ENCODE data around the gene UAP1L1. TPM values are rescaled to one million over a fixed set of nuclear protein-coding genes. Genes with fewer than 3 reads are reported as not detected.

Gene UAP1L1
- total RNA-seq, 2 donors from 2014 or later: 2.6 to 4.5 TPM

GRCh38 chr9:137053944-137054931 is 23.1 kb upstream of the UAP1L1 start, which contains the start of gene ENTPD2:
TSS of gene ENTPD2 (minus strand) at chr9:137054061. CDS start at chr9:137053997, 64 bp downstream.
- peak; percentile 84 for DNase-seq

DNA sequence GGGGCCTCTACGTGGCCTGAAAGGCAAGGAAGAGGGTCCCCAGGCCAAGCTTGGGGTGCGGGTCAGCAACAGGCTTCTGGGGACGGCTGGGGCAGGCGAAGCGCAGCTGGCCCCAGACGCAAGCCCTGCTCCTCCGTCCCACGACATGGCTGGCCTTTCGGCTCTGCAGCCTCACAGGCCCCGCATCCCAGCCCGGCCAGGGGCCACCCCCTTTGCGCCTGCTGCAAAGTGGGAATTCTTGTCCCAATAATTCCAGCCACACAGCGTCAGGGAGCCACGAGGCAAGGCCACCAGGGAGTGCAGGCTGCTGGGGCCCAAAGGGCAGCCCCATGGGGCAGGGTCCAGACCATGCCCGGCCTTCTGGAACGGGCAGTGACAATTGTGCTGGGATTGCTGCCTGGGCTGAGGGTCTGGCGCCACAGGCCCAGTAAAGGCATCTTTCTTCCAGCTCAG is 22.4 kb upstream of the UAP1L1 start:
- peaks cover 38% of the 10 kb centered on the region for H3K27me3 Mint-ChIP-seq (ENCODE audit: insufficient read depth)
- no peaks in the 10 kb centered on the region for H3K9me3 ChIP-seq (ENCODE audit: control insufficient read depth, low read length)
- H3K36me3 Mint-ChIP-seq (ENCODE audit: low read depth): no peaks in the 10 kb centered on the region
- no peak for DNase-seq
- H3K36me3 ChIP-seq (ENCODE audit: control insufficient read depth, insufficient read depth, low read length): no peaks in the 10 kb centered on the region
- peaks cover 2% of the 10 kb centered on the region for H3K4me1 Mint-ChIP-seq
- TF ChIP-seq, protein P1, sequence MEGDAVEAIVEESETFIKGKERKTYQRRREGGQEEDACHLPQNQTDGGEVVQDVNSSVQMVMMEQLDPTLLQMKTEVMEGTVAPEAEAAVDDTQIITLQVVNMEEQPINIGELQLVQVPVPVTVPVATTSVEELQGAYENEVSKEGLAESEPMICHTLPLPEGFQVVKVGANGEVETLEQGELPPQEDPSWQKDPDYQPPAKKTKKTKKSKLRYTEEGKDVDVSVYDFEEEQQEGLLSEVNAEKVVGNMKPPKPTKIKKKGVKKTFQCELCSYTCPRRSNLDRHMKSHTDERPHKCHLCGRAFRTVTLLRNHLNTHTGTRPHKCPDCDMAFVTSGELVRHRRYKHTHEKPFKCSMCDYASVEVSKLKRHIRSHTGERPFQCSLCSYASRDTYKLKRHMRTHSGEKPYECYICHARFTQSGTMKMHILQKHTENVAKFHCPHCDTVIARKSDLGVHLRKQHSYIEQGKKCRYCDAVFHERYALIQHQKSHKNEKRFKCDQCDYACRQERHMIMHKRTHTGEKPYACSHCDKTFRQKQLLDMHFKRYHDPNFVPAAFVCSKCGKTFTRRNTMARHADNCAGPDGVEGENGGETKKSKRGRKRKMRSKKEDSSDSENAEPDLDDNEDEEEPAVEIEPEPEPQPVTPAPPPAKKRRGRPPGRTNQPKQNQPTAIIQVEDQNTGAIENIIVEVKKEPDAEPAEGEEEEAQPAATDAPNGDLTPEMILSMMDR (conservative IDR thresholded peaks at IDR 0.05): no peak
- no peak overlapping the region for H3K27ac ChIP-seq (ENCODE audit: low read depth, low read length)
- 90 to 93% methylated on average over 14 to 17 of the region's 17 CpGs for WGBS, 2 experiments (ENCODE audit: insufficient coverage in 1 of 2, insufficient read length in 1 of 2)
- H3K9ac ChIP-seq (ENCODE audit: extremely low read depth, low read length, poor library complexity, severe bottlenecking): no peak overlapping the region
- no peaks in the 10 kb centered on the region for H3K4me1 ChIP-seq (ENCODE audit: control insufficient read depth, insufficient read depth, low read length)
- H3K4me3 ChIP-seq (ENCODE audit: low read length): no peak overlapping the region
- H3K9me3 Mint-ChIP-seq: no peaks in the 10 kb centered on the region
- peak overlapping the region; percentile 40 for H3K4me3 Mint-ChIP-seq
- H3K27ac Mint-ChIP-seq: no peak overlapping the region
- H3K27me3 ChIP-seq (ENCODE audit: control insufficient read depth, insufficient read depth, low read length, poor library complexity, severe bottlenecking): peaks cover 52% of the 10 kb centered on the region

More at GRCh38 chr9:137053944-137054931, 23.1 kb upstream of the UAP1L1 start, which contains the start of gene ENTPD2:
- Histone ChIP-seq H3K9ac (ENCODE audit: extremely low read depth, low read length, poor library complexity, severe bottlenecking) (no peak within 1 kb of the TSS), H3K27ac (ENCODE audit: low read depth, low read length) (no peak within 1 kb of the TSS), H3K36me3 (ENCODE audit: control insufficient read depth, insufficient read depth, low read length) (no peaks in the 10 kb centered on the region), H3K4me3 (ENCODE audit: low read length) (no peak within 1 kb of the TSS), H3K27me3 (ENCODE audit: control insufficient read depth, insufficient read depth, low read length, poor library complexity, severe bottlenecking) (peaks cover 59% of the 10 kb centered on the region), H3K9me3 (ENCODE audit: control insufficient read depth, low read length) (no peaks in the 10 kb centered on the region), H3K4me1 (ENCODE audit: control insufficient read depth, insufficient read depth, low read length) (no peaks in the 10 kb centered on the region)
- 22 to 43% methylated on average over 26 to 90 of the region's 90 CpGs for WGBS, 2 experiments (ENCODE audit: insufficient coverage in 1 of 2, insufficient read length in 1 of 2)
- Mint-ChIP-seq H3K36me3 (ENCODE audit: low read depth) (no peaks in the 10 kb centered on the region), H3K4me1 (peaks cover 2% of the 10 kb centered on the region), H3K27ac (no peak within 1 kb of the TSS), H3K9me3 (no peaks in the 10 kb centered on the region), H3K4me3 (peak within 1 kb of the TSS; percentile 40), H3K27me3 (ENCODE audit: insufficient read depth) (peaks cover 45% of the 10 kb centered on the region)
- TF ChIP-seq, protein P1 (conservative IDR thresholded peaks at IDR 0.05): no peak

GRCh38 chr9:137055385-137056364 is 21.6 kb upstream of the UAP1L1 start:
- no peak for DNase-seq

More at GRCh38 chr9:137055385-137056364, 21.6 kb upstream of the UAP1L1 start:
- peaks cover 44% of the 10 kb centered on the region for H3K27me3 ChIP-seq (ENCODE audit: control insufficient read depth, insufficient read depth, low read length, poor library complexity, severe bottlenecking)
- peaks cover 31% of the 10 kb centered on the region for H3K27me3 Mint-ChIP-seq (ENCODE audit: insufficient read depth)
- no peak overlapping the region for H3K4me3 ChIP-seq (ENCODE audit: low read length)
- H3K4me1 Mint-ChIP-seq: peaks cover 2% of the 10 kb centered on the region
- H3K9ac ChIP-seq (ENCODE audit: extremely low read depth, low read length, poor library complexity, severe bottlenecking): no peak overlapping the region
- TF ChIP-seq, protein P1 (conservative IDR thresholded peaks at IDR 0.05): no peak
- H3K9me3 ChIP-seq (ENCODE audit: control insufficient read depth, low read length): no peaks in the 10 kb centered on the region
- 78 to 87% methylated on average over 18 to 28 of the region's 28 CpGs for WGBS, 2 experiments (ENCODE audit: insufficient coverage in 1 of 2, insufficient read length in 1 of 2)
- no peak overlapping the region for H3K27ac ChIP-seq (ENCODE audit: low read depth, low read length)
- no peaks in the 10 kb centered on the region for H3K4me1 ChIP-seq (ENCODE audit: control insufficient read depth, insufficient read depth, low read length)
- no peaks in the 10 kb centered on the region for H3K36me3 ChIP-seq (ENCODE audit: control insufficient read depth, insufficient read depth, low read length)
- H3K27ac Mint-ChIP-seq: no peak overlapping the region
- H3K36me3 Mint-ChIP-seq (ENCODE audit: low read depth): no peaks in the 10 kb centered on the region
- H3K4me3 Mint-ChIP-seq: no peak overlapping the region
- no peaks in the 10 kb centered on the region for H3K9me3 Mint-ChIP-seq
